ENCODE measurements around the gene ZEB2. TPM values are rescaled to one million over a fixed set of nuclear protein-coding genes. Genes with fewer than 3 reads are reported as not detected.

The ZEB2 gene
- total and polyA plus RNA-seq, 4 donors: 7.6 to 39.6 (median 22.2) TPM

DNA sequence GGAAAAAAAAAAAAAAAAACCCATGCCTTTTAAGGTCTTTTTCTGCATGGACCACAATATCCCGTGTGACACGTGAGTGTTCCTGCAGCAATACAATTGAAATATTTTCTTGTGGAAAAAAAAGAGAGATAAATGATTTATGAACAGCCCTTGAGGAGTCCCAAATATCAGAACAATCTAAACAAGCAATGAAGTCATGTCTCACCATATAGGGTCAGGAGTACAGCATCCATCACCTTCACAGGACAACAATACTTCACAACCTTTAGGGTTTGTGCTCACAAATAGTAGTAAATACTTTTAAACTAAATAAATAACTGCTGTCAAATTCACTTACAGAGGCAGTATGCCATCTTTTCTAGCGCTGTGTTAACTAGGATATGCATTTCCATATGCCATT is 87.9 kb downstream of the ZEB2 start:
- H3K27ac ChIP-seq (ENCODE audit: low read depth in 1 of 2, low read length in 2 of 2): no peak overlapping the region
- DNase-seq (ENCODE audit: low spot score): no peak
- H3K4me1 ChIP-seq (ENCODE audit: control insufficient read depth in 4 of 4, insufficient read depth in 4 of 4, low read length in 3 of 4): no peaks in the 10 kb centered on the region
- WGBS: 70% methylated on average over 3 of the region's 3 CpGs
- H3K9me3 ChIP-seq (ENCODE audit: control insufficient read depth in 4 of 4, low read length in 3 of 4): no peaks in the 10 kb centered on the region
- no peak overlapping the region for H3K9ac ChIP-seq (ENCODE audit: low read depth in 1 of 2, low read length in 2 of 2)
- no peaks in the 10 kb centered on the region for H3K36me3 ChIP-seq (ENCODE audit: control insufficient read depth in 4 of 4, insufficient read depth in 3 of 4, low read depth in 1 of 4, low read length in 3 of 4)
- TF ChIP-seq, protein P1, sequence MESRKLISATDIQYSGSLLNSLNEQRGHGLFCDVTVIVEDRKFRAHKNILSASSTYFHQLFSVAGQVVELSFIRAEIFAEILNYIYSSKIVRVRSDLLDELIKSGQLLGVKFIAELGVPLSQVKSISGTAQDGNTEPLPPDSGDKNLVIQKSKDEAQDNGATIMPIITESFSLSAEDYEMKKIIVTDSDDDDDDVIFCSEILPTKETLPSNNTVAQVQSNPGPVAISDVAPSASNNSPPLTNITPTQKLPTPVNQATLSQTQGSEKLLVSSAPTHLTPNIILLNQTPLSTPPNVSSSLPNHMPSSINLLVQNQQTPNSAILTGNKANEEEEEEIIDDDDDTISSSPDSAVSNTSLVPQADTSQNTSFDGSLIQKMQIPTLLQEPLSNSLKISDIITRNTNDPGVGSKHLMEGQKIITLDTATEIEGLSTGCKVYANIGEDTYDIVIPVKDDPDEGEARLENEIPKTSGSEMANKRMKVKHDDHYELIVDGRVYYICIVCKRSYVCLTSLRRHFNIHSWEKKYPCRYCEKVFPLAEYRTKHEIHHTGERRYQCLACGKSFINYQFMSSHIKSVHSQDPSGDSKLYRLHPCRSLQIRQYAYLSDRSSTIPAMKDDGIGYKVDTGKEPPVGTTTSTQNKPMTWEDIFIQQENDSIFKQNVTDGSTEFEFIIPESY (IDR thresholded peaks at IDR 0.05): no peak
- TF ChIP-seq FOXA1 (IDR thresholded peaks at IDR 0.05) (no peak), HNF4A (conservative IDR thresholded peaks at IDR 0.05) (no peak), TAF1 (conservative IDR thresholded peaks at IDR 0.05) (no peak), RXRA (IDR thresholded peaks at IDR 0.05) (no peak), HNF4G (IDR thresholded peaks at IDR 0.05) (no peak), YY1 (IDR thresholded peaks at IDR 0.05) (no peak), EGR1 (IDR thresholded peaks at IDR 0.05; ENCODE audit: low read depth in 2 of 2) (no peak), JUND (IDR thresholded peaks at IDR 0.05) (no peak), ATF3 (IDR thresholded peaks at IDR 0.05) (no peak), RAD21 (IDR thresholded peaks at IDR 0.05) (no peak), GABPA (IDR thresholded peaks at IDR 0.05 in 1 of 2, conservative IDR thresholded peaks at IDR 0.05 in 1 of 2) (no peak), NR2F2 (IDR thresholded peaks at IDR 0.05) (no peak), FOXA2 (IDR thresholded peaks at IDR 0.05) (no peak)
- TF ChIP-seq, protein P2, sequence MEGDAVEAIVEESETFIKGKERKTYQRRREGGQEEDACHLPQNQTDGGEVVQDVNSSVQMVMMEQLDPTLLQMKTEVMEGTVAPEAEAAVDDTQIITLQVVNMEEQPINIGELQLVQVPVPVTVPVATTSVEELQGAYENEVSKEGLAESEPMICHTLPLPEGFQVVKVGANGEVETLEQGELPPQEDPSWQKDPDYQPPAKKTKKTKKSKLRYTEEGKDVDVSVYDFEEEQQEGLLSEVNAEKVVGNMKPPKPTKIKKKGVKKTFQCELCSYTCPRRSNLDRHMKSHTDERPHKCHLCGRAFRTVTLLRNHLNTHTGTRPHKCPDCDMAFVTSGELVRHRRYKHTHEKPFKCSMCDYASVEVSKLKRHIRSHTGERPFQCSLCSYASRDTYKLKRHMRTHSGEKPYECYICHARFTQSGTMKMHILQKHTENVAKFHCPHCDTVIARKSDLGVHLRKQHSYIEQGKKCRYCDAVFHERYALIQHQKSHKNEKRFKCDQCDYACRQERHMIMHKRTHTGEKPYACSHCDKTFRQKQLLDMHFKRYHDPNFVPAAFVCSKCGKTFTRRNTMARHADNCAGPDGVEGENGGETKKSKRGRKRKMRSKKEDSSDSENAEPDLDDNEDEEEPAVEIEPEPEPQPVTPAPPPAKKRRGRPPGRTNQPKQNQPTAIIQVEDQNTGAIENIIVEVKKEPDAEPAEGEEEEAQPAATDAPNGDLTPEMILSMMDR (IDR thresholded peaks at IDR 0.05; ENCODE audit: low read depth, low read length, missing input control): no peak
- TF ChIP-seq, protein P3, sequence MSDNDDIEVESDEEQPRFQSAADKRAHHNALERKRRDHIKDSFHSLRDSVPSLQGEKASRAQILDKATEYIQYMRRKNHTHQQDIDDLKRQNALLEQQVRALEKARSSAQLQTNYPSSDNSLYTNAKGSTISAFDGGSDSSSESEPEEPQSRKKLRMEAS (IDR thresholded peaks at IDR 0.05): no peak
- no peaks in the 10 kb centered on the region for H3K27me3 ChIP-seq (ENCODE audit: control insufficient read depth in 4 of 4, insufficient read depth in 4 of 4, low read length in 3 of 4)
- no peak overlapping the region for H3K4me3 ChIP-seq (ENCODE audit: low read depth in 1 of 3, low read length in 3 of 3)

DNA sequence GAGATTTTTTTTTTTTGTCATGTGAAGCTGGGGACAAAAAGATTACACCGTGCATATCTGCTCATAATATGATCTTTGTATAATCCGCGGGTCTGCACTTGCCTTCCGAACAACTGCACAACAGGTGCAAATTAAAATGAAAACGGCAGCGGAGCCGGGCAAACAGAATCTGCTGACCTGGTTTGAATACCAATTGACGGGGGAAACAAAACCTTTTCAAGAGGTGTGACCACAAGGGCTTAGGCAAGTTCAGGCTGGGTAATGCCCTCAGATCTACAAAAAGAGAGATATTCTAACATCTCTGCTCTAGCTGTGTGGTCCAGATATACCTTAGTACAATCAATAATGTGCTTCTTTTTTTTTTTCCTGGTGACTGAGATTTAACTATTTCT is 88.5 kb downstream of the ZEB2 start:
- Histone ChIP-seq H3K9ac (ENCODE audit: low read depth in 1 of 2, low read length in 2 of 2) (no peak overlapping the region), H3K4me3 (ENCODE audit: low read depth in 1 of 3, low read length in 3 of 3) (no peak overlapping the region), H3K27me3 (ENCODE audit: control insufficient read depth in 4 of 4, insufficient read depth in 4 of 4, low read length in 3 of 4) (no peaks in the 10 kb centered on the region), H3K4me1 (ENCODE audit: control insufficient read depth in 4 of 4, insufficient read depth in 4 of 4, low read length in 3 of 4) (no peaks in the 10 kb centered on the region), H3K27ac (ENCODE audit: low read depth in 1 of 2, low read length in 2 of 2) (peak overlapping the region; percentile 11 to 42), H3K9me3 (ENCODE audit: control insufficient read depth in 4 of 4, low read length in 3 of 4) (no peaks in the 10 kb centered on the region), H3K36me3 (ENCODE audit: control insufficient read depth in 4 of 4, insufficient read depth in 3 of 4, low read depth in 1 of 4, low read length in 3 of 4) (no peaks in the 10 kb centered on the region)
- WGBS: 38% methylated on average over 8 of the region's 8 CpGs
- DNase-seq (ENCODE audit: low spot score): no peak
- no peak for TF ChIP-seq NR2F2 (IDR thresholded peaks at IDR 0.05)
- TF ChIP-seq YY1 (IDR thresholded peaks at IDR 0.05): no peak
- TF ChIP-seq JUND (IDR thresholded peaks at IDR 0.05): no peak
- TF ChIP-seq TAF1 (conservative IDR thresholded peaks at IDR 0.05): no peak
- no peak for TF ChIP-seq RAD21 (IDR thresholded peaks at IDR 0.05)
